ENCODE measurements around the gene IKZF1. TPM values are rescaled to one million over a fixed set of nuclear protein-coding genes. Genes with fewer than 3 reads are reported as not detected.

Gene IKZF1
- total RNA-seq, 1 donor from 2014 or later = 44.9 TPM

DNA sequence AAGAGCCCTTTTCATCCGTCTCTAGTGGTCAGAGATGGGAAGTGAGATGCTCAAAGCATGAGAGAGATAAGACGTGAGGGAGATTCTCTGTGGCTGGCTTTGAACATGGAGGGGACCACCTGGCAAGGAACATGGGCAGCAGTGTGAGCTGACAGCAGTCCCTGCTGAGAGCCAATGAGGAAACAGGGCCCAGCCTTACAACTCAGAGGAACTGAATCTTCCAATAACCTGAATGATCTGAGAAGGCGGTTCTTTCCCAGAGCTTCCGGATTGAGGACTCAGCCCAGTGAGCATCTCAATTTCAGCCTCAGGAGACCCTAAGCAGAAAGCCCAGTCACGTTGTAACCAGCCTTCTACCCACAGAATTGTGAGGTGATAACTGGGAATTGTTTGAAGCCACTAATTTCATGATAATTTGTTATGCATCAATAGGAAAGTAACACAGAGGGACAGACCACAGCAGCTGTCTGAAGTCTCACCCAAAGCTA, 33.9 kb upstream of the IKZF1 start:
- Histone ChIP-seq H3K36me3 (no peaks in the 10 kb centered on the region), H3K9me3 (no peaks in the 10 kb centered on the region), H3K27me3 (no peaks in the 10 kb centered on the region), H3K27ac (no peak overlapping the region), H3K4me1 (no peaks in the 10 kb centered on the region), H3K4me3 (no peak overlapping the region)
- intact Hi-C loops (cut with DNase I) = no loop called here
- no peak for DNase-seq (ENCODE audit: extremely low spot score in 2 of 2)
- no peak for TF ChIP-seq POLR2A (IDR thresholded peaks at IDR 0.05)
- TF ChIP-seq, protein P1, sequence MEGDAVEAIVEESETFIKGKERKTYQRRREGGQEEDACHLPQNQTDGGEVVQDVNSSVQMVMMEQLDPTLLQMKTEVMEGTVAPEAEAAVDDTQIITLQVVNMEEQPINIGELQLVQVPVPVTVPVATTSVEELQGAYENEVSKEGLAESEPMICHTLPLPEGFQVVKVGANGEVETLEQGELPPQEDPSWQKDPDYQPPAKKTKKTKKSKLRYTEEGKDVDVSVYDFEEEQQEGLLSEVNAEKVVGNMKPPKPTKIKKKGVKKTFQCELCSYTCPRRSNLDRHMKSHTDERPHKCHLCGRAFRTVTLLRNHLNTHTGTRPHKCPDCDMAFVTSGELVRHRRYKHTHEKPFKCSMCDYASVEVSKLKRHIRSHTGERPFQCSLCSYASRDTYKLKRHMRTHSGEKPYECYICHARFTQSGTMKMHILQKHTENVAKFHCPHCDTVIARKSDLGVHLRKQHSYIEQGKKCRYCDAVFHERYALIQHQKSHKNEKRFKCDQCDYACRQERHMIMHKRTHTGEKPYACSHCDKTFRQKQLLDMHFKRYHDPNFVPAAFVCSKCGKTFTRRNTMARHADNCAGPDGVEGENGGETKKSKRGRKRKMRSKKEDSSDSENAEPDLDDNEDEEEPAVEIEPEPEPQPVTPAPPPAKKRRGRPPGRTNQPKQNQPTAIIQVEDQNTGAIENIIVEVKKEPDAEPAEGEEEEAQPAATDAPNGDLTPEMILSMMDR (IDR thresholded peaks at IDR 0.05) = no peak
- no peak for TF ChIP-seq POLR2AphosphoS5 (IDR thresholded peaks at IDR 0.05; ENCODE audit: insufficient read depth in 1 of 2, low read depth in 1 of 2)

DNA sequence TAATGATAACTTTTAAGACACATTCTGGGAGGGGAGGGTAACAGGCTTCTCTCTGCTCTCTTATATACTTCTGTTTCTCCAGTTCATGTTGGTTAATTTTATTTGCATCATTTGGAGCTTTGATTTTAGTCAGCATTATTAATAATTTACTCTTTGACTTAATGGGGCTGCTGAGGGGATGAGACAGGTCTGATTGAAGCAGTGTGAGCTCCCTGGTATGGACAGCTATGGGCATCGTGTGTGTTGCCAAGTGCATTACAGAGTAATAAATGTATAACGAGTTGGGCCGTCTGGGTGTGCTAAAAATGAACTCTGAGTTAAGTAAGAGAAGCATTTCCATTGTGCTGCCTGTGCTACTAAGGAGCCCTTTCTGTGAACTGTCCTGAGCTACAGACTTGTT, 31.7 kb upstream of the IKZF1 start:
- DNase-seq (ENCODE audit: extremely low spot score in 2 of 2) = no peak
- no peaks in the 10 kb centered on the region for H3K4me1 ChIP-seq
- H3K9me3 ChIP-seq = no peaks in the 10 kb centered on the region
- H3K27ac ChIP-seq = no peak overlapping the region
- H3K27me3 ChIP-seq = no peaks in the 10 kb centered on the region
- intact Hi-C loops (cut with DNase I) = no loop called here
- TF ChIP-seq POLR2A (IDR thresholded peaks at IDR 0.05) (no peak), POLR2AphosphoS5 (IDR thresholded peaks at IDR 0.05; ENCODE audit: insufficient read depth in 1 of 2, low read depth in 1 of 2) (no peak)
- TF ChIP-seq, protein P1 (IDR thresholded peaks at IDR 0.05) = no peak
- no peaks in the 10 kb centered on the region for H3K36me3 ChIP-seq
- H3K4me3 ChIP-seq = no peak overlapping the region

DNA sequence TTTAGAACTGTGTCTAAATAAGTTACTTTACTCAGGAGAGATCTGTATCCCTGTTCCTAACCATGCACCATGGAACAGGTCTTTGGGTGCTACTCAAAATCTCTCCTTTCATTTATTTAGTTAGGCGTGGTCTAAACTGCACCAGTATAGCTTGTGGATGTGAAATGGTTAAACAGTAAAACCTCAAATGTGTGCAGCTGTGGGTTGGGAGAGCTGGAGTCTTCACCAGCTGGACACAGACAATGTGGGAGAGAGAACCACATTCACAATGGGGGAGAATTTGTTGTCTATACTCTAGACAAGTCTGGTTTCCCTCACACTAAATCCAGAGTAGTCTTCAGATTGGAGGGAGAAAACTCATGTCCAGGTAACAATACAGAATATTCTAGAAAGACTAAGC, 31.2 kb upstream of the IKZF1 start:
- H3K36me3 ChIP-seq = no peaks in the 10 kb centered on the region
- intact Hi-C loops (cut with DNase I) = no loop called here
- H3K27ac ChIP-seq = no peak overlapping the region
- no peak for DNase-seq (ENCODE audit: extremely low spot score in 2 of 2)
- no peaks in the 10 kb centered on the region for H3K27me3 ChIP-seq
- no peaks in the 10 kb centered on the region for H3K4me1 ChIP-seq
- H3K4me3 ChIP-seq = no peak overlapping the region
- no peaks in the 10 kb centered on the region for H3K9me3 ChIP-seq
- TF ChIP-seq, protein P1 (IDR thresholded peaks at IDR 0.05) = no peak
- TF ChIP-seq POLR2A (IDR thresholded peaks at IDR 0.05) (no peak), POLR2AphosphoS5 (IDR thresholded peaks at IDR 0.05; ENCODE audit: insufficient read depth in 1 of 2, low read depth in 1 of 2) (no peak)

DNA sequence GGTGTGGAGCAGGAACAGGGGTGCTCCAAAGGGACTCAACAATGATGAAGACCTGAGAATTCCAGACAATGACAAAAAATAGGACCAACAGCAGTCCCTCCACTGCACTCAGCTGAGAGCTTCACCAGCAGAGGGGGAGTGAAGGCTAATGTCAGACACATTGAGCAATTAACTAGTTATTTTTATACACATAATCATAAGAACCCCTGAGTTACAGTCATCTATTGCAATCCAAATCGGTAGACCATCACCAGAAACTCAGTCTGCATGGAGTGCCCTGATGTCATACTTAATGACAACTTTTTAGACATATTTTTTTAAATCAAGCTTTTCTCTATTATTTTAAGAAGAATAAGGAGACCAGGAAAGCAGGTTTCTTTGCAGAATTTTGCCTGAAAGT, 30.6 kb upstream of the IKZF1 start:
- no peaks in the 10 kb centered on the region for H3K27me3 ChIP-seq
- intact Hi-C loops (cut with DNase I) = no loop called here

DNA sequence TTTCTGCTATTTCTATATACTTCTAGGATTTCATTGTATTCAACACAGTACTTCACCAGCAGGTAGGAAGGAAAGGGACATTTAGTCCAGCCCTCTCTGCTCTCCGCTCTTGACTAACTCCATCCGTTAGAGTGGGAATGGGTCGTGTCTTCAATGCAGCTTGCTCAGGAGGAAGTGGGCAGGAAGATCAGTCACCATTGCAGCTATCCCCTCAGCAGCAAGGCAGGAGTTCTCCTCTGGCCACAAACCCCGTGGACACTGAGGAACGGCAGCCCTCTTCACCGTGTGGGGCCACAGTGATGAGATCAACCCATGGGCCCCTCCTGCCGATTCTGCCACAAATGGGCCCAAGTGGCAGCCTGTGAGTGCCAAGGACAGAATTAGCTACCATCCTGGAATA, 30.2 kb upstream of the IKZF1 start:
- intact Hi-C loops (cut with DNase I) = no loop called here
- no peaks in the 10 kb centered on the region for H3K36me3 ChIP-seq
- no peaks in the 10 kb centered on the region for H3K9me3 ChIP-seq
- H3K4me1 ChIP-seq = no peaks in the 10 kb centered on the region
- no peak for TF ChIP-seq POLR2AphosphoS5 (IDR thresholded peaks at IDR 0.05; ENCODE audit: insufficient read depth in 1 of 2, low read depth in 1 of 2)
- TF ChIP-seq, protein P1 (IDR thresholded peaks at IDR 0.05) = no peak
- no peak overlapping the region for H3K4me3 ChIP-seq
- no peak for DNase-seq (ENCODE audit: extremely low spot score in 2 of 2)
- no peak overlapping the region for H3K27ac ChIP-seq
- no peaks in the 10 kb centered on the region for H3K27me3 ChIP-seq

More for the DNA sequence above, 30.6 kb upstream of the IKZF1 start:
- Histone ChIP-seq H3K4me3 (no peak overlapping the region), H3K36me3 (no peaks in the 10 kb centered on the region), H3K9me3 (no peaks in the 10 kb centered on the region), H3K27ac (no peak overlapping the region), H3K4me1 (no peaks in the 10 kb centered on the region)
- DNase-seq (ENCODE audit: extremely low spot score in 2 of 2) = no peak
- TF ChIP-seq POLR2AphosphoS5 (IDR thresholded peaks at IDR 0.05; ENCODE audit: insufficient read depth in 1 of 2, low read depth in 1 of 2) (no peak), POLR2A (IDR thresholded peaks at IDR 0.05) (no peak)
- TF ChIP-seq, protein P1 (IDR thresholded peaks at IDR 0.05) = no peak
